Loucy (cell line): ENCODE data around the gene PKLR.

Experiments used
- EZH2phosphoT487 ChIP-seq: fragments of 200-600 bp; IDR thresholded peaks from 2 replicates; pipeline ENCODE4 v1.6.1; 2018; ENCODE audit warnings: antibody characterized with exemption, mild to moderate bottlenecking, moderate library complexity, borderline replicate concordance
- TF ChIP-seq, protein P1 (sequence below): fragments of 200-600 bp; sonication (generic); conservative IDR thresholded peaks from 2 replicates; pipeline ENCODE4 v1.5.1; 2014; ENCODE audit warnings: mild to moderate bottlenecking, antibody characterized with exemption, low read length

DNA sequence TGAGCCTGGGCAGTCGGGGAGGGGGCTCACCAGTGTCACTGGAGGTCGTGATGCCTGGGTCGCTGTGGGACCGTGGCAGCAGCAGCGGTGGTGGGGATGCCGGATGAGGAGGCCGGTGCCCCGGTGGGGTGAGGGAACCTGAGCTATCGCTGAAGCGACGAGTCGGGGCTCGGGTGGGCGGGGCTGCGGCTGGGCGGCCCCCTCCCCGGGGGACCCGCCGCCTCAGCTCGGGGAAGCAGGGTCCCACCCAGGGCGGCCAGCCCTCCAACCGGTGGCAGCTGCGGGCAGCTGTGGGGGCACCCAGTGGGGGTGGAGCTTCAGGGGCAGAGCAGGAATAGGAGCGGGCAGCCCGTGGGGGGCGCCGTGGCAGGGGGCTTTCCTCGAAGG lies 51.0 kb downstream of the PKLR start:
- TF ChIP-seq, protein P1, sequence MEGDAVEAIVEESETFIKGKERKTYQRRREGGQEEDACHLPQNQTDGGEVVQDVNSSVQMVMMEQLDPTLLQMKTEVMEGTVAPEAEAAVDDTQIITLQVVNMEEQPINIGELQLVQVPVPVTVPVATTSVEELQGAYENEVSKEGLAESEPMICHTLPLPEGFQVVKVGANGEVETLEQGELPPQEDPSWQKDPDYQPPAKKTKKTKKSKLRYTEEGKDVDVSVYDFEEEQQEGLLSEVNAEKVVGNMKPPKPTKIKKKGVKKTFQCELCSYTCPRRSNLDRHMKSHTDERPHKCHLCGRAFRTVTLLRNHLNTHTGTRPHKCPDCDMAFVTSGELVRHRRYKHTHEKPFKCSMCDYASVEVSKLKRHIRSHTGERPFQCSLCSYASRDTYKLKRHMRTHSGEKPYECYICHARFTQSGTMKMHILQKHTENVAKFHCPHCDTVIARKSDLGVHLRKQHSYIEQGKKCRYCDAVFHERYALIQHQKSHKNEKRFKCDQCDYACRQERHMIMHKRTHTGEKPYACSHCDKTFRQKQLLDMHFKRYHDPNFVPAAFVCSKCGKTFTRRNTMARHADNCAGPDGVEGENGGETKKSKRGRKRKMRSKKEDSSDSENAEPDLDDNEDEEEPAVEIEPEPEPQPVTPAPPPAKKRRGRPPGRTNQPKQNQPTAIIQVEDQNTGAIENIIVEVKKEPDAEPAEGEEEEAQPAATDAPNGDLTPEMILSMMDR, result no peak
- no peak for TF ChIP-seq EZH2phosphoT487
